Fibroblast of mammary gland (primary cell): ENCODE results near the gene ZNF783.
A peak's percentile ranks its signal among the peaks of the same experiment; 100 is the strongest.
"Not testable (repeated sequence)": the region's sequence is repeated elsewhere in the genome, so short reads cannot be mapped to it uniquely, and the experiment has no call there.

ENCODE experiments used
- DNase-seq: peaks from one replicate; pipeline ENCODE4 v3.0.0-alpha.2; 2010; ENCODE audit warnings: low read depth
- H3K4me3 ChIP-seq: 2 replicates; pipeline ENCODE4 v1.5.1; 2011; ENCODE audit warnings: low read depth, mild to moderate bottlenecking, low read length, moderate library complexity; ENCODE audit not compliant: control insufficient read depth
- TF ChIP-seq, protein P1 (sequence below): conservative IDR thresholded peaks from 2 replicates; pipeline ENCODE4 v1.5.1; 2011; ENCODE audit warnings: low read depth, low read length, inconsistent platforms; ENCODE audit not compliant: control insufficient read depth, insufficient read depth

ZNF783 gene

DNA sequence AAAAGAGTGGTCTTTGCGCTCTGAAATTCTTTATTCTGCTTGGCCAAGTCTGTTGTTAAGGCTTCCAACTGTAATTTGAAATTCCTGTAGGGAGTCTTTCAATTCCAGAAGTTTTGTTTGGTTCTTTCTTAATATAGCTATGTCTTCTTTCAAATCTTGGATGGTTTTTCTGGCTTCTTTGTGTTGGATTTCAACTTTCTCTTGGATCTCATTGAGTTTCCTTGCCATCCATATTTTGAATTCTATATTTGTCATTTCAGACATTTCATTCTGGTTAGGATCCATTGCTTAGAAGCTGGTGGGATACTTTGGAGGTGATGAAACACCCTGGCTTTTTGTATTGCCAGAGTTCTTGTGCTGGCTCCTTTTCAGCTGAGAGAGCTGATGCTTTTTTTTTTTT lies 55.5 kb downstream of the ZNF783 start:
- TF ChIP-seq, protein P1, sequence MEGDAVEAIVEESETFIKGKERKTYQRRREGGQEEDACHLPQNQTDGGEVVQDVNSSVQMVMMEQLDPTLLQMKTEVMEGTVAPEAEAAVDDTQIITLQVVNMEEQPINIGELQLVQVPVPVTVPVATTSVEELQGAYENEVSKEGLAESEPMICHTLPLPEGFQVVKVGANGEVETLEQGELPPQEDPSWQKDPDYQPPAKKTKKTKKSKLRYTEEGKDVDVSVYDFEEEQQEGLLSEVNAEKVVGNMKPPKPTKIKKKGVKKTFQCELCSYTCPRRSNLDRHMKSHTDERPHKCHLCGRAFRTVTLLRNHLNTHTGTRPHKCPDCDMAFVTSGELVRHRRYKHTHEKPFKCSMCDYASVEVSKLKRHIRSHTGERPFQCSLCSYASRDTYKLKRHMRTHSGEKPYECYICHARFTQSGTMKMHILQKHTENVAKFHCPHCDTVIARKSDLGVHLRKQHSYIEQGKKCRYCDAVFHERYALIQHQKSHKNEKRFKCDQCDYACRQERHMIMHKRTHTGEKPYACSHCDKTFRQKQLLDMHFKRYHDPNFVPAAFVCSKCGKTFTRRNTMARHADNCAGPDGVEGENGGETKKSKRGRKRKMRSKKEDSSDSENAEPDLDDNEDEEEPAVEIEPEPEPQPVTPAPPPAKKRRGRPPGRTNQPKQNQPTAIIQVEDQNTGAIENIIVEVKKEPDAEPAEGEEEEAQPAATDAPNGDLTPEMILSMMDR, result no peak
- no peak overlapping the region for H3K4me3 ChIP-seq
- DNase-seq, result no peak

DNA sequence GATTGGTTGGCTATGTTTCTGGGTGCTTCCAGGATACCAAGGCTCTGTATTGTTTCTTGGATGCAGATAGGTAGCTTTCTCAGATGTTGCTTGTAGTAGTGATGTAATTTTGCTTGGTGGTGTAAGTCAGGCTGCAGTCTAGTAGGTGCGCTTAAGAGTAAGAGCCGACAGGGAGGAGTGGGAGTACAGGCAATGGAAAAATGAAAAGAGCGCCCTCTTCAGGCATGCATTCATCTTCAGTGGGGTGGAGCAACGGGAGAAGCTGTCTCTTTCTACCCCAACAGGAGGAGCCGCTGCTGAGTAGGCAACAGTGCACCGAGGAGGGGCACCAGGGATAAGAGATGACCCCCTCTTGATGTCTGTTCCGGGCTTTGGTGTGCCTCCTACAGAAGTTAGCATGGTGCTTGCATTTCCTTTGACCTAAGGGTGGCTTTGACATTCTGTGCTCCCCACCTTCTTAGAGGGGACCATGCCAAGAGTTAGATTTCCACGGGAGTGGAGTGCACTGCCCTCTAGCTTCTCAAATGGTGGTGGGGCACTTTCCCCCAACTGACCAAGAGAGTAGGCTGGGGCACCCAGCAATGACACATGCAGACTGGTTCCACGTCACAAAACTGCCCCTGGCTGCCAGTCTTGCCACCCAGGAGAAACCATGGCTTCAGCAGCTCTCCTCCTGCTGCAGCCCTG lies 56.1 kb downstream of the ZNF783 start:
- no peak overlapping the region for H3K4me3 ChIP-seq
- TF ChIP-seq, protein P1, result peak; percentile 13
- DNase-seq, result no peak

DNA sequence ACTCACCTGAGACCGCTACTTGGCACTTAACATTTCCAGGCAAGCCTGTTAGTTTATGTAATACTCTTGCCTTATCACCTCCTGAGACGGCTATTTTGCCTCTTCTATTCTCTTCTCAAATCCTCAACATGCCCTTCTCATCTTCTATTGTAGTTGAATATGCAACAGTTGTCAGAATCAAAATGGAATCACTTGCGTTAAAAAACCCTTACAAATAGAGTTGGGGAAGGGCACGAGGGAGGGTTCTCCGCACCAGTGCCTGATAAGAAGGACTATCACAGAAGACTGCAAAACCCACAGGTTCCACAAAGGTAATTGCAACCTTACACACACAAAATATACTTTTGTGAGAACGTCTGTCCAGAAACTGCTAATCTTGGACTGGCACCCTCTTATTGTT lies 57.4 kb downstream of the ZNF783 start:
- no peak for DNase-seq
- H3K4me3 ChIP-seq, result no peak overlapping the region
- TF ChIP-seq, protein P1, result no peak

DNA sequence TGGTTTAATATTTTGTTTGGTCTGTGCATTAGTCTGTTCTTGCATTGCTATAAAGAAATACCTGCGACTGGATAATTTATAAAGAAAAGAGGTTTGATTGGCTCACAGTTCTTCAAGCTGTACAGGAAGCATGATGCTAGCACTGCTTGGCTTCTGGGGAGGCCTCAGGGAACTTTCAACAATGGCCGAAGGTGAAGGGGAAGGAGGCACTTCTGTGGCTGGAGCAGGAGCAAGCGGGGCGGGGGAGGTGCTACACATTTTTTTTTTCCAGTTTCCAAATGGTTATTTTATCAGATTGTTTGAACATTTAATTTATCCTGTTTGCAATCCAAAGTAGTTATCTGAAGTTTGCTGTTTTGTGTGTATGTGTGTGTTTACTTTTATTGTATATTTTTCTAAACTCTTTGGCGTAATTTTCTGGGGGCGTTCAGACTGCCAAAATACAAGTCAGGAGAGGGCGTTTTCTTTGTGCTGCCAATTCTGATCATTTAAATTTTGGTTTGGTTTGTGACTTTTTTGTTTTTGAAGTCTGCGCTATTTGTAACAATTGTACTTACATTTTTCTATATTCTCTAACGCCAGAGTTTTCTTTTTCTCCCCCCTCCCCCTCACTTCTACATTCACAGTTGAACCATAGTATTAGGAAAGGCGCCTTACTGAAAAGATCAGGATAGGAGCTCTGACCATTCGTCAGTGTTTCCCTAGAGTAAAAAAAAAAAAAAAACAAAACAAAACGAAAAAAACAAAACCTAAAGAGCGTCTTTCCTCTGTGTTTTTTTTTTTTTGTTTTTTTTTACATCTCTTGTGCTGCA lies 58.5 kb downstream of the ZNF783 start:
- TF ChIP-seq, protein P1, result no peak
- H3K4me3 ChIP-seq, result no peak overlapping the region
- no peak for DNase-seq

DNA sequence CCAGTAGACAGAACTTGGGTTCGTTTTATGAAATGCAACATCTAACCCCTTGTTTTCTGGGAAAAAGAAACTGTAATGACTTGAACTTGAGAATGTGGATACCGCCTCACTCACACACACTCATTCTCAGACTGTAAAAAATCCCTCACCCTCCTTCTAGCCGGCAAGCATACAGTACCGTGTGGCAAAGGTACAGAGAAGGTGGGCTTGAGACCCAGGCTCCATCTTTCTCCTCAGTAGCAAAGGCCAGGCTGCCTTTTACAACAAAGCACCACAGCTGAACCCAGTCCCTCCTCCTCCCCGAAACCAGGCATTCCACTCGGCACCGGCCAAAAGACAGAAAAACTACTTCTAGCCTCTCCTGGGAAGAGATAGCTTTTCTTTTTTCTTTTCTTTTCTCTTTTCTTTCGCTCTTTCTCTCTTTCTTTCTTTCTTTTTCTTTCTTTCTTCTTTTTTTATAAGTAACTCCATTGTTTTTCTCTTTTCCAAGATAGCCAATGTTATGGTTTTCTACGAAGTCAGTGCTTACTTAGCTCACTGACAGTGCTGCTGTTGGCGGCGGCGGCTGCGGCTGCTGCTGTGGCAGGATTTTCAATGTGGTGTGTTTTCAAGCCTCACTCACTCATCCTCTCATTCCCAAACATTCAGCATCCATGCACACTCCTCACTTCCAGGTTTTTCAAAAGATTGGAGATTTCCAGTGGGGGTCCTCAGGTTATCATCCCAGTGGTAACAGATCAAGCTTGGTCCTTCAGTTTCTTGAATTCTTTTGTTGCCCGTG lies 59.3 kb downstream of the ZNF783 start:
- DNase-seq, result not testable (repeated sequence)
- peak overlapping the region; percentile 20 for H3K4me3 ChIP-seq

DNA sequence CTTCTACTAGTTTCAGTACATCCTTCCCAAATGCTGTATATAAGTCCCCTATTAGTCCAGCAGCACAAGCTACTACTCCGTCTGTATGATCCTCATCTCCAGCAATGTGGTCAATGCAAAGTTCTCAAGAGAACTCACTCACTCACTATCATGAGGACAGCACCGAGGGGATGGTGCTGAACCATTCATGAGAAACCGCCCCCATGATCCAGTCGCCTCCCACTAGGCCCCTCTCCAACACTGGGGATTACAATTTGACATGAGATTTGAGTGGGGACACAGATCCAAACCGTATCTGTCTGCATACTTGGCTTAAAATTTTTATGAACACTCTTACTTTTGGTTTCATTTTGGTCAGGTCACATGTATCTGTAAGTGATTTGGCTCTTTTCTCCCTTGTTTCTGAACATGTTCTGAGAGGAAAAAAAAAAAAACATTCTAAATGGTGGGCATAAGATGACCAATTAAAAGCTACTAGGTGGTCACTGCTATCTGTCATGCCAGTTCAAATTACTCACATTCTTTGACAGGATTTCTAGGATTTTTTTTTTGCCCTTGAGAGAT lies 60.1 kb downstream of the ZNF783 start:
- DNase-seq, result peak; percentile 10
- peak overlapping the region; percentile 20 for H3K4me3 ChIP-seq
- TF ChIP-seq, protein P1, result no peak

DNA sequence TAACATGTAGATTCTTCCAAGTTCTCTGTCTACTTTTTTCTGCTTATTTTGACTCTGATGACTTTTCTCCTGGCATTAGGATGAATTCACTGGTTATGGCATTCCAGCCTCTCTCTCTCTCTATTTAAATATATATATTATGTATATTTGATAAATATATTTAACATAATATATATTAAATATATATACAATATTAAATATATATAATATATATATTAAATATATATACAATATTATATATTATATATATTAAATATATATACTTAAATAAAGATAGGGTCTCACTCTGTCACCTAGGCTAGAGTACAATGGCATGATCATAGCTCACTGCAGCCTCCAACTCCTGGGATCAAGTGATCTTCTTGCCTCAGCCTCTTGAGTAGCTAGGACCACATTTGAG lies 60.7 kb downstream of the ZNF783 start:
- H3K4me3 ChIP-seq, result no peak overlapping the region
- no peak for DNase-seq
- TF ChIP-seq, protein P1, result no peak
